IMR-90 (cell line): ENCODE data around the gene RHBDF1. TPM values are rescaled to one million over a fixed set of nuclear protein-coding genes. Genes with fewer than 3 reads are reported as not detected.

Experiments
- ATAC-seq: fragments of 200-7000 bp; cut with Tn5 transposase; 2 replicates; pipeline ENCODE4 v1.9.1; 2020; ENCODE audit warnings: low read depth, mild to moderate bottlenecking, moderate library complexity
- BruUV-seq: library from RNA; stranded (reverse); fragments of 400-500 nt; replicated peaks from 2 replicates; lab custom pipeline; 2021; lab: Mats Ljungman, UMichigan
- CTCF ChIA-PET: fragments of 300-600 bp; formaldehyde crosslinking; extraction: SDS; loops from one replicate; lab custom pipeline; 2021; ENCODE audit warnings: antibody characterized with exemption; lab: Yijun Ruan, JAX
- POLR2A ChIA-PET: fragments of 300-600 bp; sonication (Branson Sonifier 250); formaldehyde crosslinking; loops from one replicate; lab custom pipeline; 2022; ENCODE audit warnings: antibody characterized with exemption; ENCODE audit not compliant: unreplicated experiment; lab: Charles Lee
- DNase-seq: peaks from one replicate; pipeline ENCODE4 v3.0.0; 2013
- H2AFZ ChIP-seq: replicated peaks from 2 replicates; pipeline ENCODE3; 2013; ENCODE audit warnings: low read length, mild to moderate bottlenecking; ENCODE audit not compliant: poor library complexity
- H2AK5ac ChIP-seq: 2 replicates; pipeline ENCODE4 v1.6.1; 2013; ENCODE audit warnings: low read depth, low read length, inconsistent platforms
- H2AK9ac ChIP-seq: replicated peaks from 2 replicates; pipeline ENCODE3; 2013; ENCODE audit warnings: mild to moderate bottlenecking, low read depth, low read length, moderate library complexity; ENCODE audit not compliant: poor library complexity
- H2BK120ac ChIP-seq: 2 replicates; pipeline ENCODE4 v1.6.1; 2013; ENCODE audit warnings: low read depth, low read length, inconsistent platforms
- H2BK15ac ChIP-seq: 3 replicates; pipeline ENCODE4 v1.6.1; 2013; ENCODE audit warnings: low read depth, low read length, inconsistent platforms
- H2BK20ac ChIP-seq: 2 replicates; pipeline ENCODE4 v1.6.1; 2013; ENCODE audit warnings: low read depth, mild to moderate bottlenecking, inconsistent platforms, low read length, moderate library complexity
- H2BK5ac ChIP-seq: 2 replicates; pipeline ENCODE4 v1.6.1; 2013; ENCODE audit warnings: mild to moderate bottlenecking, low read depth, low read length, inconsistent platforms; ENCODE audit not compliant: poor library complexity, severe bottlenecking
- H3K14ac ChIP-seq: replicated peaks from 2 replicates; pipeline ENCODE4 v1.6.1; 2013; ENCODE audit warnings: low read depth, low read length, inconsistent platforms
- H3K18ac ChIP-seq: 2 replicates; pipeline ENCODE4 v1.6.1; 2013; ENCODE audit warnings: low read depth, low read length, control low read depth
- H3K23ac ChIP-seq: 2 replicates; pipeline ENCODE4 v1.6.1; 2013; ENCODE audit warnings: low read depth, low read length, inconsistent platforms
- H3K27ac ChIP-seq: 2 replicates; pipeline ENCODE4 v1.5.1; 2013; ENCODE audit warnings: mild to moderate bottlenecking, control low read depth, low read length; ENCODE audit not compliant: insufficient read depth
- H3K27me3 ChIP-seq: 2 replicates; pipeline ENCODE4 v1.6.1; 2013; ENCODE audit warnings: low read length; ENCODE audit not compliant: control insufficient read depth, insufficient read depth
- H3K36me3 ChIP-seq: 2 replicates; pipeline ENCODE4 v1.6.1; 2013; ENCODE audit warnings: low read length, mixed read lengths; ENCODE audit not compliant: control insufficient read depth, insufficient read depth
- H3K4ac ChIP-seq: 2 replicates; pipeline ENCODE4 v1.6.1; 2013; ENCODE audit warnings: low read depth, low read length, inconsistent platforms
- H3K4me1 ChIP-seq: 2 replicates; pipeline ENCODE4 v1.6.1; 2013; ENCODE audit warnings: low read length, mixed read lengths; ENCODE audit not compliant: control insufficient read depth, insufficient read depth
- H3K4me2 ChIP-seq: 2 replicates; pipeline ENCODE4 v1.6.1; 2013; ENCODE audit warnings: low read depth, mild to moderate bottlenecking, control low read depth, low read length, moderate library complexity
- H3K4me3 ChIP-seq: 2 replicates; pipeline ENCODE4 v1.5.1; 2013; ENCODE audit warnings: low read depth, mild to moderate bottlenecking, control low read depth, low read length, moderate library complexity; ENCODE audit not compliant: insufficient read depth
- H3K56ac ChIP-seq: 2 replicates; pipeline ENCODE4 v1.6.1; 2013; ENCODE audit warnings: low read length, inconsistent platforms; ENCODE audit not compliant: insufficient read depth; ENCODE audit errors: extremely low read depth
- H3K79me1 ChIP-seq, 2 experiments: 2 replicates each; pipeline ENCODE4 v1.6.1; 2013; ENCODE audit warnings: low read length in 2 of 2, inconsistent platforms in 1 of 2, low read depth in 1 of 2
- H3K9ac ChIP-seq: 2 replicates; pipeline ENCODE4 v1.6.1; 2013; ENCODE audit warnings: low read depth, low read length, control low read depth
- H3K9me1 ChIP-seq: 2 replicates; pipeline ENCODE4 v1.6.1; 2013; ENCODE audit warnings: low read length, inconsistent platforms; ENCODE audit not compliant: insufficient read depth
- H3K9me3 ChIP-seq: 2 replicates; pipeline ENCODE4 v1.6.1; 2013; ENCODE audit warnings: low read length; ENCODE audit not compliant: control insufficient read depth, insufficient read depth
- H4K20me1 ChIP-seq: 2 replicates; pipeline ENCODE4 v1.6.1; 2013; ENCODE audit warnings: low read length, inconsistent platforms; ENCODE audit not compliant: insufficient read depth
- H4K5ac ChIP-seq: 2 replicates; pipeline ENCODE4 v1.6.1; 2013; ENCODE audit warnings: mild to moderate bottlenecking, low read depth, low read length, control low read depth
- H4K8ac ChIP-seq, 2 experiments: 2 replicates each; pipeline ENCODE4 v1.6.1; 2013; ENCODE audit warnings: low read depth in 2 of 2, low read length in 2 of 2, control low read depth in 1 of 2, inconsistent platforms in 1 of 2
- H4K91ac ChIP-seq: 2 replicates; pipeline ENCODE4 v1.6.1; 2013; ENCODE audit warnings: low read depth, low read length, inconsistent platforms; ENCODE audit not compliant: insufficient read depth
- BHLHE40 ChIP-seq: fragments of 150-350 bp; IDR thresholded peaks from 2 replicates; pipeline ENCODE4 v1.6.1; 2016; ENCODE audit warnings: mild to moderate bottlenecking, low read depth, low read length
- CEBPB ChIP-seq: IDR thresholded peaks from 2 replicates; pipeline ENCODE4 v1.6.1; 2012; ENCODE audit warnings: low read depth, low read length, improper control_type of control experiment
- CHD1 ChIP-seq: IDR thresholded peaks from 2 replicates; pipeline ENCODE4 v1.6.1; 2012; ENCODE audit warnings: low read depth, low read length, improper control_type of control experiment
- FOS ChIP-seq: fragments of 150-350 bp; IDR thresholded peaks from 2 replicates; pipeline ENCODE4 v1.6.1; 2016; ENCODE audit warnings: low read depth, low read length
- MAFK ChIP-seq: IDR thresholded peaks from 2 replicates; pipeline ENCODE4 v1.6.1; 2012; ENCODE audit warnings: low read depth, low read length, improper control_type of control experiment
- MAZ ChIP-seq: IDR thresholded peaks from 2 replicates; pipeline ENCODE4 v1.6.1; 2012; ENCODE audit warnings: low read depth, mild to moderate bottlenecking, low read length, improper control_type of control experiment, moderate library complexity, borderline replicate concordance
- MXI1 ChIP-seq: IDR thresholded peaks from 2 replicates; pipeline ENCODE4 v1.6.1; 2012; ENCODE audit warnings: low read depth, mild to moderate bottlenecking, low read length, moderate library complexity, borderline replicate concordance
- NFE2L2 ChIP-seq: fragments of 150-350 bp; IDR thresholded peaks from 2 replicates; pipeline ENCODE4 v1.6.1; 2016; ENCODE audit warnings: low read depth, mild to moderate bottlenecking, low read length
- POLR2A ChIP-seq: IDR thresholded peaks from 2 replicates; pipeline ENCODE4 v1.6.1; 2012; ENCODE audit warnings: mild to moderate bottlenecking, low read depth, low read length
- RAD21 ChIP-seq: IDR thresholded peaks from 2 replicates; pipeline ENCODE4 v1.6.1; 2012; ENCODE audit warnings: low read length, improper control_type of control experiment
- RCOR1 ChIP-seq: IDR thresholded peaks from 2 replicates; pipeline ENCODE4 v1.6.1; 2012; ENCODE audit warnings: mild to moderate bottlenecking, low read length, improper control_type of control experiment; ENCODE audit not compliant: insufficient replicate concordance
- RFX5 ChIP-seq: IDR thresholded peaks from 2 replicates; pipeline ENCODE4 v1.8.0; 2012; ENCODE audit warnings: low read depth, mild to moderate bottlenecking, low read length, moderate library complexity
- SMC3 ChIP-seq: fragments of 150-350 bp; IDR thresholded peaks from 2 replicates; pipeline ENCODE4 v1.6.1; 2016; ENCODE audit warnings: low read depth, mild to moderate bottlenecking, antibody characterized with exemption, low read length, moderate library complexity
- USF2 ChIP-seq: fragments of 150-350 bp; IDR thresholded peaks from 2 replicates; pipeline ENCODE4 v1.6.1; 2017; ENCODE audit warnings: mild to moderate bottlenecking, antibody characterized with exemption, low read length, low read depth
- WGBS, 2 experiments: methylation state at CpG; one replicate each; pipeline versions ENCODE4 v1.1.5 to v1.1.7; 2013; ENCODE audit warnings: missing lambda C conversion rate in 2 of 2; ENCODE audit not compliant: insufficient read length in 1 of 2; ENCODE audit errors: extremely low coverage in 2 of 2; 5-methylcytosine and 5-hydroxymethylcytosine counted together
- dilution Hi-C: fragments of 300-500 bp; cut with HindIII; formaldehyde crosslinking; loops from one replicate; pipeline ENCODE4 v1.14.3; 2018; ENCODE audit warnings: low sequenced_read_pairs; ENCODE audit not compliant: unreplicated experiment
- in situ Hi-C: fragments of 300-500 bp; cut with MboI; formaldehyde crosslinking; loops from 3 replicates; pipeline ENCODE4 v1.14.3; 2019; ENCODE audit warnings: low sequenced_read_pairs, inconsistent platforms, mixed read lengths
- intact Hi-C: fragments of 100-400 bp; cut with micrococcal nuclease; formaldehyde crosslinking; loops from 2 replicates; pipeline ENCODE4 v1.10.0; 2022
- polyA plus RNA-seq, 3 experiments: library from polyadenylated mRNA; depleted of rRNA; stranded (reverse); fragments of >200 nt; gene quantifications; 2 replicates each; pipeline ENCODE4 v1.2.3, GENCODE V29; 2012; ENCODE audit warnings: low replicate concordance in 1 of 3
- total RNA-seq: library from RNA; depleted of rRNA; stranded (reverse); fragments of >200 nt; gene quantifications from 2 replicates; pipeline ENCODE4 v1.2.3, GENCODE V29; 2012
- TF ChIP-seq, protein P1 (sequence below): fragments of 150-350 bp; IDR thresholded peaks from 2 replicates; pipeline ENCODE4 v1.6.1; 2016; ENCODE audit warnings: low read depth, mild to moderate bottlenecking, low read length, moderate library complexity, borderline replicate concordance
- TF ChIP-seq, protein P2 (sequence below): conservative IDR thresholded peaks from 2 replicates; pipeline ENCODE4 v1.5.1; 2012; ENCODE audit warnings: mild to moderate bottlenecking, low read depth, low read length, improper control_type of control experiment

RHBDF1 gene
- total and polyA plus RNA-seq, 2 of the 4 experiments (the other 2 are of a cell fraction), result 13.8 to 86.6 TPM

- Histone ChIP-seq H2BK15ac (no peak overlapping the region), H4K5ac (no peak overlapping the region), H2AFZ (no peak overlapping the region), H3K4ac (no peak overlapping the region), H3K36me3 (peaks cover 16% of the 10 kb centered on the region), H3K23ac (no peak overlapping the region), H3K9me3 (no peaks in the 10 kb centered on the region), H4K8ac (no peak overlapping the region), H3K9me1 (peaks cover 4% of the 10 kb centered on the region; the same call in 1 of the 2 replicates), H3K27ac (no peak overlapping the region), H2BK20ac (no peak overlapping the region), H2BK120ac (no peak overlapping the region), H3K4me2 (no peak overlapping the region), H4K91ac (no peak overlapping the region), H2AK9ac (no peak overlapping the region), H3K79me1 (peaks cover 10 to 12% of the 10 kb centered on the region in 2 experiments; a peak in 3 of 4 replicates), H3K56ac (no peak overlapping the region), H3K4me3 (no peak overlapping the region), H3K27me3 (no peaks in the 10 kb centered on the region), H3K14ac (no peak overlapping the region), H4K20me1 (peaks cover 3% of the 10 kb centered on the region; the same call in 1 of the 2 replicates), H3K4me1 (peaks cover 5% of the 10 kb centered on the region; the same call in 1 of the 2 replicates), H3K9ac (no peak overlapping the region), H3K18ac (no peak overlapping the region), H2BK5ac (no peak overlapping the region), H2AK5ac (no peak overlapping the region)
- TF ChIP-seq RFX5, result no peak
- no peak for TF ChIP-seq MXI1
- TF ChIP-seq BHLHE40, result no peak
- TF ChIP-seq RCOR1, result no peak
- no peak for TF ChIP-seq NFE2L2
- TF ChIP-seq CHD1, result no peak
- TF ChIP-seq SMC3, result no peak
- no peak for TF ChIP-seq CEBPB
- no peak for TF ChIP-seq MAFK
- no peak for TF ChIP-seq USF2
- TF ChIP-seq MAZ, result no peak
- no peak for TF ChIP-seq FOS
- TF ChIP-seq, protein P1, sequence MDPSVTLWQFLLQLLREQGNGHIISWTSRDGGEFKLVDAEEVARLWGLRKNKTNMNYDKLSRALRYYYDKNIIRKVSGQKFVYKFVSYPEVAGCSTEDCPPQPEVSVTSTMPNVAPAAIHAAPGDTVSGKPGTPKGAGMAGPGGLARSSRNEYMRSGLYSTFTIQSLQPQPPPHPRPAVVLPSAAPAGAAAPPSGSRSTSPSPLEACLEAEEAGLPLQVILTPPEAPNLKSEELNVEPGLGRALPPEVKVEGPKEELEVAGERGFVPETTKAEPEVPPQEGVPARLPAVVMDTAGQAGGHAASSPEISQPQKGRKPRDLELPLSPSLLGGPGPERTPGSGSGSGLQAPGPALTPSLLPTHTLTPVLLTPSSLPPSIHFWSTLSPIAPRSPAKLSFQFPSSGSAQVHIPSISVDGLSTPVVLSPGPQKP, result no peak
- TF ChIP-seq, protein P2, sequence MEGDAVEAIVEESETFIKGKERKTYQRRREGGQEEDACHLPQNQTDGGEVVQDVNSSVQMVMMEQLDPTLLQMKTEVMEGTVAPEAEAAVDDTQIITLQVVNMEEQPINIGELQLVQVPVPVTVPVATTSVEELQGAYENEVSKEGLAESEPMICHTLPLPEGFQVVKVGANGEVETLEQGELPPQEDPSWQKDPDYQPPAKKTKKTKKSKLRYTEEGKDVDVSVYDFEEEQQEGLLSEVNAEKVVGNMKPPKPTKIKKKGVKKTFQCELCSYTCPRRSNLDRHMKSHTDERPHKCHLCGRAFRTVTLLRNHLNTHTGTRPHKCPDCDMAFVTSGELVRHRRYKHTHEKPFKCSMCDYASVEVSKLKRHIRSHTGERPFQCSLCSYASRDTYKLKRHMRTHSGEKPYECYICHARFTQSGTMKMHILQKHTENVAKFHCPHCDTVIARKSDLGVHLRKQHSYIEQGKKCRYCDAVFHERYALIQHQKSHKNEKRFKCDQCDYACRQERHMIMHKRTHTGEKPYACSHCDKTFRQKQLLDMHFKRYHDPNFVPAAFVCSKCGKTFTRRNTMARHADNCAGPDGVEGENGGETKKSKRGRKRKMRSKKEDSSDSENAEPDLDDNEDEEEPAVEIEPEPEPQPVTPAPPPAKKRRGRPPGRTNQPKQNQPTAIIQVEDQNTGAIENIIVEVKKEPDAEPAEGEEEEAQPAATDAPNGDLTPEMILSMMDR, result no peak
- TF ChIP-seq POLR2A, result no peak
- no peak for TF ChIP-seq RAD21
- DNase-seq, result no peak
- ATAC-seq, result no peak
- no TSS peak for BruUV-seq
- no CpG with 5 or more reads among the region's 8 CpGs for WGBS, 2 experiments
- in situ Hi-C loops (no loop called here), dilution Hi-C loops (no loop called here), intact Hi-C loops (no loop called here)
- CTCF ChIA-PET, result interaction anchor here (0.6 kb wide), 1 partner anchor 9 kb away, joined by 3 read pairs; the partner anchor contains the start of genes POLR3K and SNRNP25
- POLR2A ChIA-PET, result no interaction called here
Measured at GRCh38 chr16:44655-45054, 27.8 kb downstream of the RHBDF1 start.
